ENCODE measurements around the gene CMTR2. TPM values are rescaled to one million over a fixed set of nuclear protein-coding genes. Genes with fewer than 3 reads are reported as not detected.

The CMTR2 gene
- total RNA-seq, 1 donor from 2014 or later, result 20.5 TPM

DNA sequence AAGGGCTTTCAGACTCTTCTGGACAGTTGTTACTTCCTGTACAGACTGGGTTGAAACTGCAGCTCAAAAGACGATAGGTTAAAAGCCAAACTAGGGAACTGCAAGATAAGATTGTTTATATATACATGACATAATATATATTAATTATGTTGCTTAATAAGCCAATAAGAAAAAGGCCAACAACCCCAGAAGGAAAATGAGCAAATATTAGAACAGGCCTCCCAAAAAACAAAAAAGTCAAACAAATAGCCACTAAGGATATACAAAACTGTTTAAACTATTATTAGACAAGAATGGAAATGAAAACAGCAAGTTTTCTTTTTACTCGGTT, 495 bp upstream of the CMTR2 start:
- H3K4me3 Mint-ChIP-seq, result peak overlapping the region; percentile 90
- no peaks in the 10 kb centered on the region for H3K9me3 Mint-ChIP-seq
- DNase-seq (ENCODE audit: low read depth, low spot score), result no peak
- peaks cover 24% of the 10 kb centered on the region for H3K27me3 Mint-ChIP-seq (ENCODE audit: low read depth)
- peaks cover 12% of the 10 kb centered on the region for H3K36me3 Mint-ChIP-seq (ENCODE audit: low read depth)
- H3K4me1 Mint-ChIP-seq, result peaks cover 20% of the 10 kb centered on the region
- TF ChIP-seq, protein P1, sequence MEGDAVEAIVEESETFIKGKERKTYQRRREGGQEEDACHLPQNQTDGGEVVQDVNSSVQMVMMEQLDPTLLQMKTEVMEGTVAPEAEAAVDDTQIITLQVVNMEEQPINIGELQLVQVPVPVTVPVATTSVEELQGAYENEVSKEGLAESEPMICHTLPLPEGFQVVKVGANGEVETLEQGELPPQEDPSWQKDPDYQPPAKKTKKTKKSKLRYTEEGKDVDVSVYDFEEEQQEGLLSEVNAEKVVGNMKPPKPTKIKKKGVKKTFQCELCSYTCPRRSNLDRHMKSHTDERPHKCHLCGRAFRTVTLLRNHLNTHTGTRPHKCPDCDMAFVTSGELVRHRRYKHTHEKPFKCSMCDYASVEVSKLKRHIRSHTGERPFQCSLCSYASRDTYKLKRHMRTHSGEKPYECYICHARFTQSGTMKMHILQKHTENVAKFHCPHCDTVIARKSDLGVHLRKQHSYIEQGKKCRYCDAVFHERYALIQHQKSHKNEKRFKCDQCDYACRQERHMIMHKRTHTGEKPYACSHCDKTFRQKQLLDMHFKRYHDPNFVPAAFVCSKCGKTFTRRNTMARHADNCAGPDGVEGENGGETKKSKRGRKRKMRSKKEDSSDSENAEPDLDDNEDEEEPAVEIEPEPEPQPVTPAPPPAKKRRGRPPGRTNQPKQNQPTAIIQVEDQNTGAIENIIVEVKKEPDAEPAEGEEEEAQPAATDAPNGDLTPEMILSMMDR (conservative IDR thresholded peaks at IDR 0.05), result no peak
- H3K27ac Mint-ChIP-seq (ENCODE audit: unreplicated experiment), result no peak overlapping the region

DNA sequence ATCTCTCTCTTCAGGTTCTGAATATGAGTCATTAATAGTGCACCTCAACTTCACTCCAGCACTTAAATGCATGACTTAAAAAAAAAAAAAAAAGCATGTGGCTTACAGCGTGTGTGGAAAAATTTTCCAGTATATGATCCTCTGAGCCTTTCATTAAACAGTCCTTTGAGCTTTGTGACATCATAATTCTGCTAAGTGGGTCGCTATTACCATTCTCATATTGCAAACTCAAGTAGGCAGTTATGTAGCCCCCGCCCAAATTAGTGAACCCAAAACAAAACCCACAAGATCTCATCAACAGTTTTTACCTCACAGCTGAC, 672 bp downstream of the CMTR2 start:
- TF ChIP-seq, protein P1 (conservative IDR thresholded peaks at IDR 0.05), result no peak
- Mint-ChIP-seq H3K4me3 (peak overlapping the region; percentile 90), H3K27me3 (ENCODE audit: low read depth) (peaks cover 19% of the 10 kb centered on the region), H3K9me3 (no peaks in the 10 kb centered on the region), H3K4me1 (peaks cover 20% of the 10 kb centered on the region), H3K27ac (ENCODE audit: unreplicated experiment) (peak overlapping the region; percentile 59), H3K36me3 (ENCODE audit: low read depth) (peaks cover 19% of the 10 kb centered on the region)
- DNase-seq (ENCODE audit: low read depth, low spot score), result no peak

DNA sequence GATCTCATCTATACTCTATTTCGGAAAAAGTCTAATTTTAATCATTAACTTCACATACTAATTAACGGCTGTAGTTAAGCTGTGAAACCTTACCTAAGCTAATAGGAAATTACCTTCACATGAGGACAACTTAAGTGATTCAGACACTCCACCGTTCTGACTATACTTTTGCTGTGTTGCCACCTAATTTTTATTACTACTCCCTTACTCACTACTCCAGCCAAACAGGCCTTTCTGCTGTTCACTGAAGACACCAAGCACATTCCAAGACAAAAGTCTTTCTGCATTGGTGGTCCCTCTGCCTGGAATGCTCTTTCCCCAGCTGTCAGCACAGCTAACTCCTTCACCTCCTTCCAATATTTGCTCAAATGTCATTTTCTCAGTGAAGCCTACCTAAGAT, 1.3 kb downstream of the CMTR2 start:
- TF ChIP-seq, protein P1 (conservative IDR thresholded peaks at IDR 0.05), result no peak
- Mint-ChIP-seq H3K36me3 (ENCODE audit: low read depth) (peaks cover 21% of the 10 kb centered on the region), H3K9me3 (no peaks in the 10 kb centered on the region), H3K4me1 (peaks cover 20% of the 10 kb centered on the region), H3K27me3 (ENCODE audit: low read depth) (peaks cover 15% of the 10 kb centered on the region), H3K27ac (ENCODE audit: unreplicated experiment) (no peak overlapping the region), H3K4me3 (peak overlapping the region; percentile 90)
- no peak for DNase-seq (ENCODE audit: low read depth, low spot score)

DNA sequence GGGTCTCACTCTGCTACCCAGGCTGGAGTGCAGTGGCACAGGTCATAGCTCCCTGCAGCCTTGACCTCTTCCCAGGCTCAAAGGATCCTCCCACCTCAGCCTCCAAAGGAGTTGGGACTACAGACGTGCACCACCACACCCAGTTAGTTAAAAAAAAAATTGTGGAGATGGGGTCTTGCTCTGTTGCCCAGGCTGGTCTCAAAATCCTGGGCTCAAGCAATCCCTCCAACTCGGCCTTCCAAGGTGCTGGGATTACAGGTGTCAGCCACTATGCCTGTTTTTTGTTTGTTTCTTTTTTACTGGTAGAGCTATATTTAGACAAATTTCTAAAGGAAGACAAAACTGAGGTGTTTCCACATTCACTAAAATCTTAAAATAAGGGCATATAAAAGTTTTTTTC, 1.7 kb downstream of the CMTR2 start:
- Mint-ChIP-seq H3K27me3 (ENCODE audit: low read depth) (peaks cover 10% of the 10 kb centered on the region), H3K27ac (ENCODE audit: unreplicated experiment) (no peak overlapping the region), H3K9me3 (no peaks in the 10 kb centered on the region), H3K4me3 (peak overlapping the region; percentile 7), H3K36me3 (ENCODE audit: low read depth) (peaks cover 23% of the 10 kb centered on the region), H3K4me1 (peaks cover 20% of the 10 kb centered on the region)
- DNase-seq (ENCODE audit: low read depth, low spot score), result no peak
- TF ChIP-seq, protein P1 (conservative IDR thresholded peaks at IDR 0.05), result no peak

DNA sequence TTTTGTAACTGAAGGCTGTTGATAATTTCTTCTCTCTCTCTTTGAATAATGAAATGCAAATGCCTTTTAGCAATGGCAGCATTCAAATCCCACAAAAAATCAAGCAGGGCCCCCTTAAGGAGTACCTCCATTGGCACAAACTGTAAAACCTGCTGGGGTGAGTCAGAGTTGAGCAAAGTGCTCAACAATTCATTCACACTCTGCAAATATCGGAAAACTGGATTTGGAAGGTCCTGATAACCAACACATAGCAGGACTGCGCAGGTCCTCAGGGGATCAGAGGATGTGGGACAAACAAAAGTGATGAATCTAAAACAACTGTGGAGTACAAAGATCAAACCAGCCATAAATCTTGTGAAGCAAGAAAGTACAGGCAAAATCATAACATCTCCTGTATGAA, 5.6 kb downstream of the CMTR2 start:
- peaks cover 10% of the 10 kb centered on the region for H3K4me1 Mint-ChIP-seq
- no peaks in the 10 kb centered on the region for H3K9me3 Mint-ChIP-seq
- no peak for DNase-seq (ENCODE audit: low read depth, low spot score)
- H3K27ac Mint-ChIP-seq (ENCODE audit: unreplicated experiment), result no peak overlapping the region
- no peak overlapping the region for H3K4me3 Mint-ChIP-seq
- TF ChIP-seq, protein P1 (conservative IDR thresholded peaks at IDR 0.05), result no peak
- no peaks in the 10 kb centered on the region for H3K27me3 Mint-ChIP-seq (ENCODE audit: low read depth)
- H3K36me3 Mint-ChIP-seq (ENCODE audit: low read depth), result peaks cover 25% of the 10 kb centered on the region

DNA sequence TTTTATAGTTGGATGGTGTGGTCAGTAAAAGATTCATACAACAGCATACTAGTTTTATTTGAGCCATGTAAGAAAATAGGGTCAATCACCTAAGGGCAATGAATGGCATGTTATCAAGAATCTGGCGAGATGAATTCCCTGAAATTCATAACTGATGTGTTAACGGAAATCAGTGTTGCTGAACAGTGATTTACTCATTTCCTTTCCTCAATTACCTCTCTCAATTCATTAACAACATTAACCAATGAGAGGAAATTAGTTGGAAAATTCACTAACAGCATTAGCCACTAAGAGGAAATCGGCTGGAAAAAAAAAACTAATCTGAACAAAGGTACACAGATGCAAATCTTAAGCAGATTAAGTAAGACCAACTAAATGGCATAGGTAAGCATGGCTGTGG, 6.3 kb downstream of the CMTR2 start:
- H3K27me3 Mint-ChIP-seq (ENCODE audit: low read depth), result no peaks in the 10 kb centered on the region
- H3K36me3 Mint-ChIP-seq (ENCODE audit: low read depth), result peaks cover 21% of the 10 kb centered on the region
- H3K4me1 Mint-ChIP-seq, result peaks cover 3% of the 10 kb centered on the region
- H3K4me3 Mint-ChIP-seq, result no peak overlapping the region
- TF ChIP-seq, protein P1 (conservative IDR thresholded peaks at IDR 0.05), result no peak
- H3K9me3 Mint-ChIP-seq, result no peaks in the 10 kb centered on the region
- no peak overlapping the region for H3K27ac Mint-ChIP-seq (ENCODE audit: unreplicated experiment)
- DNase-seq (ENCODE audit: low read depth, low spot score), result no peak

Data from neural crest cell (in vitro differentiated cells).